HepG2 (cell line): Measurements from ENCODE around the gene AKR7A3. TPM values are rescaled to one million over a fixed set of nuclear protein-coding genes. Genes with fewer than 3 reads are reported as not detected.

Source experiments
- ARID4A ChIP-seq: sonication (generic); formaldehyde crosslinking; IDR thresholded peaks from 2 replicates; pipeline ENCODE4 v1.5.0; 2020; ENCODE audit warnings: mild to moderate bottlenecking, missing genetic modification reagents, borderline replicate concordance
- ATM ChIP-seq: fragments of 450-650 bp; IDR thresholded peaks from 2 replicates; pipeline ENCODE4 v1.7.1; 2017; ENCODE audit warnings: mild to moderate bottlenecking, borderline replicate concordance
- EEA1 ChIP-seq: sonication (generic); formaldehyde crosslinking; IDR thresholded peaks from 2 replicates; pipeline ENCODE4 v1.5.1; 2020; ENCODE audit warnings: mild to moderate bottlenecking, missing genetic modification reagents, borderline replicate concordance
- ELF4 ChIP-seq: sonication (generic); formaldehyde crosslinking; IDR thresholded peaks from 2 replicates; pipeline ENCODE4 v1.5.0; 2020; ENCODE audit warnings: missing genetic modification reagents, mild to moderate bottlenecking, moderate library complexity, borderline replicate concordance
- GABPA ChIP-seq, 2 experiments: IDR thresholded peaks; 2 replicates each; pipeline ENCODE4 v1.6.1; 2011 to 2016; ENCODE audit warnings: low read depth in 2 of 2, low read length in 1 of 2, missing biosample characterization in 1 of 2, missing genetic modification characterization in 1 of 2
- GPBP1L1 ChIP-seq: sonication (generic); formaldehyde crosslinking; IDR thresholded peaks from 2 replicates; pipeline ENCODE4 v1.5.0; 2020; ENCODE audit warnings: mild to moderate bottlenecking, missing genetic modification reagents
- HDAC1 ChIP-seq: sonication (generic); formaldehyde crosslinking; IDR thresholded peaks from 2 replicates; pipeline ENCODE4 v1.5.1; 2020; ENCODE audit warnings: mild to moderate bottlenecking, missing genetic modification reagents
- HOXD1 ChIP-seq: sonication (generic); formaldehyde crosslinking; IDR thresholded peaks from 2 replicates; pipeline ENCODE4 v1.5.0; 2020; ENCODE audit warnings: missing genetic modification reagents
- MEF2D ChIP-seq: sonication (generic); formaldehyde crosslinking; IDR thresholded peaks from 2 replicates; pipeline ENCODE4 v1.5.1; 2020; ENCODE audit warnings: mild to moderate bottlenecking, missing genetic modification reagents
- NFE2 ChIP-seq: sonication (generic); formaldehyde crosslinking; IDR thresholded peaks from 2 replicates; pipeline ENCODE4 v1.4.0; 2020; ENCODE audit warnings: missing genetic modification reagents
- SALL1 ChIP-seq: sonication (generic); formaldehyde crosslinking; IDR thresholded peaks from 2 replicates; pipeline ENCODE4 v1.8.0; 2022; ENCODE audit warnings: mild to moderate bottlenecking, missing genetic modification reagents
- ZBTB26 ChIP-seq: IDR thresholded peaks from 2 replicates; pipeline ENCODE4 v1.6.1; 2016; ENCODE audit warnings: missing compliant biosample characterization, missing genetic modification reagents, borderline replicate concordance
- ZNF138 ChIP-seq: sonication (generic); formaldehyde crosslinking; IDR thresholded peaks from 2 replicates; pipeline ENCODE4 v1.5.0; 2020; ENCODE audit warnings: mild to moderate bottlenecking, low read depth, missing genetic modification reagents
- ZNF24 ChIP-seq: fragments of 450-650 bp; IDR thresholded peaks from 2 replicates; pipeline ENCODE4 v1.6.1; 2017; ENCODE audit warnings: antibody characterized with exemption, mild to moderate bottlenecking
- ZNF484 ChIP-seq: sonication (generic); formaldehyde crosslinking; IDR thresholded peaks from 2 replicates; pipeline ENCODE4 v1.5.1; 2020; ENCODE audit warnings: mild to moderate bottlenecking, low read depth, missing genetic modification reagents, borderline replicate concordance
- ZNF563 ChIP-seq: sonication (generic); formaldehyde crosslinking; IDR thresholded peaks from 2 replicates; pipeline ENCODE4 v1.8.0; 2022; ENCODE audit warnings: mild to moderate bottlenecking, moderate library complexity, missing genetic modification reagents
- ZNF607 ChIP-seq: sonication (generic); formaldehyde crosslinking; IDR thresholded peaks from 2 replicates; pipeline ENCODE4 v1.5.1; 2020; ENCODE audit warnings: missing genetic modification reagents, mild to moderate bottlenecking, borderline replicate concordance
- polyA plus RNA-seq, 8 experiments: library from polyadenylated mRNA; depleted of rRNA in 3 of 8; stranded (reverse) in 7 of 8; unstranded in 1 of 8; fragments of >200 nt; fragmentation: Illumina TruSeq in 4 of 8; extraction: Trizol in 4 of 8; gene quantifications; 2 replicates each; pipeline versions ENCODE4 v1.2.1 to v1.2.3, GENCODE V29; 2011 to 2016; ENCODE audit warnings: low read depth in 4 of 8, missing spikeins in 1 of 8, mixed read lengths in 1 of 8; ENCODE audit not compliant: insufficient read depth in 1 of 8
- total RNA-seq, 5 experiments: library from RNA; depleted of rRNA; stranded (reverse); fragments of >200 nt; fragmentation: Illumina TruSeq; extraction: Trizol; gene quantifications; 2 replicates each; pipeline ENCODE4 v1.2.3, GENCODE V29; 2016; ENCODE audit warnings: low read depth in 1 of 5

Gene AKR7A3
- total and polyA plus RNA-seq, 2 of the 13 experiments (the other 11 are each of a cell fraction or from before 2014, with no cell fraction given), result 0.58 to 1.00 TPM

GRCh38 chr1:19250629-19251304 lies 37.8 kb downstream of the AKR7A3 start (continued):
- TF ChIP-seq ARID4A (CRISPR knock-in tag), result no peak
- no peak for TF ChIP-seq ATM
- TF ChIP-seq NFE2, result no peak
- TF ChIP-seq GABPA (IDR thresholded peaks at IDR 0.05; ENCODE audit: low read depth, low read length), result no peak
- TF ChIP-seq GABPA (CRISPR knock-in tag; IDR thresholded peaks at IDR 0.05; ENCODE audit: low read depth), result no peak
- TF ChIP-seq HOXD1 (CRISPR knock-in tag), result no peak
- peak; percentile 77; the same call in 1 of the 2 replicates for TF ChIP-seq ZNF24
- TF ChIP-seq HDAC1, result no peak
- TF ChIP-seq SALL1, result no peak
- TF ChIP-seq ZNF607, result peak; percentile 27; the same call in 1 of the 2 replicates
- TF ChIP-seq ZNF138 (CRISPR knock-in tag), result 0 out of 2 replicates have a peak, but pooled peaks have one; percentile 21
- no peak for TF ChIP-seq EEA1 (CRISPR knock-in tag)
- no peak for TF ChIP-seq GPBP1L1 (CRISPR knock-in tag)
- no peak for TF ChIP-seq MEF2D (CRISPR knock-in tag)
- no peak for TF ChIP-seq ZNF484
- TF ChIP-seq ZBTB26 (CRISPR knock-in tag), result no peak
- TF ChIP-seq ELF4, result peak; percentile 67; the same call in 1 of the 2 replicates
- no peak for TF ChIP-seq ZNF563 (CRISPR knock-in tag)
